Measurements from ENCODE around the gene FAS. TPM values are rescaled to one million over a fixed set of nuclear protein-coding genes. Genes with fewer than 3 reads are reported as not detected.

Gene FAS
- total RNA-seq, 1 donor from 2014 or later = 9.2 TPM

- no peak overlapping the region for H3K27ac Mint-ChIP-seq
- TF ChIP-seq CTCF (conservative IDR thresholded peaks at IDR 0.05) = no peak
- no peaks in the 10 kb centered on the region for H3K9me3 Mint-ChIP-seq
- H3K36me3 Mint-ChIP-seq = no peaks in the 10 kb centered on the region
- H3K4me3 Mint-ChIP-seq = no peak overlapping the region
- no peaks in the 10 kb centered on the region for H3K4me1 Mint-ChIP-seq (ENCODE audit: unreplicated experiment)
- no peak for DNase-seq (ENCODE audit: extremely low spot score, unreplicated experiment)
- H3K27me3 Mint-ChIP-seq = no peaks in the 10 kb centered on the region
These were observed 52.5 kb downstream of the FAS start for GRCh38 chr10:89043052-89043451.

GRCh38 chr10:89047397-89047796 is 56.8 kb downstream of the FAS start:
- H3K36me3 Mint-ChIP-seq = no peaks in the 10 kb centered on the region
- H3K4me1 Mint-ChIP-seq (ENCODE audit: unreplicated experiment) = no peaks in the 10 kb centered on the region
- no peak for TF ChIP-seq CTCF (conservative IDR thresholded peaks at IDR 0.05)
- no peak for DNase-seq (ENCODE audit: extremely low spot score, unreplicated experiment)
- H3K9me3 Mint-ChIP-seq = no peaks in the 10 kb centered on the region
- H3K27me3 Mint-ChIP-seq = no peaks in the 10 kb centered on the region
- no peak overlapping the region for H3K4me3 Mint-ChIP-seq
- no peak overlapping the region for H3K27ac Mint-ChIP-seq

- Mint-ChIP-seq H3K36me3 (no peaks in the 10 kb centered on the region), H3K4me3 (no peak overlapping the region), H3K4me1 (ENCODE audit: unreplicated experiment) (peaks cover 6% of the 10 kb centered on the region), H3K27ac (no peak overlapping the region), H3K27me3 (no peaks in the 10 kb centered on the region), H3K9me3 (no peaks in the 10 kb centered on the region)
- no peak for DNase-seq (ENCODE audit: extremely low spot score, unreplicated experiment)
- no peak for TF ChIP-seq CTCF (conservative IDR thresholded peaks at IDR 0.05)
These were observed 61.0 kb downstream of the FAS start for GRCh38 chr10:89051593-89051992.

GRCh38 chr10:89053555-89053954 is 63.0 kb downstream of the FAS start:
- no peaks in the 10 kb centered on the region for H3K9me3 Mint-ChIP-seq
- H3K27me3 Mint-ChIP-seq = no peaks in the 10 kb centered on the region
- DNase-seq (ENCODE audit: extremely low spot score, unreplicated experiment) = no peak

GRCh38 chr10:89055159-89055558 is 64.6 kb downstream of the FAS start:
- no peak overlapping the region for H3K27ac Mint-ChIP-seq
- no peaks in the 10 kb centered on the region for H3K9me3 Mint-ChIP-seq
- H3K36me3 Mint-ChIP-seq = no peaks in the 10 kb centered on the region
- DNase-seq (ENCODE audit: extremely low spot score, unreplicated experiment) = no peak
- no peak for TF ChIP-seq CTCF (conservative IDR thresholded peaks at IDR 0.05)
- H3K4me1 Mint-ChIP-seq (ENCODE audit: unreplicated experiment) = peaks cover 6% of the 10 kb centered on the region
- no peaks in the 10 kb centered on the region for H3K27me3 Mint-ChIP-seq
- H3K4me3 Mint-ChIP-seq = no peak overlapping the region

More at GRCh38 chr10:89053555-89053954, 63.0 kb downstream of the FAS start:
- H3K27ac Mint-ChIP-seq = no peak overlapping the region
- no peak for TF ChIP-seq CTCF (conservative IDR thresholded peaks at IDR 0.05)
- H3K4me3 Mint-ChIP-seq = no peak overlapping the region
- H3K36me3 Mint-ChIP-seq = no peaks in the 10 kb centered on the region
- peaks cover 6% of the 10 kb centered on the region for H3K4me1 Mint-ChIP-seq (ENCODE audit: unreplicated experiment)

GRCh38 chr10:89062861-89063260 is 72.3 kb downstream of the FAS start:
- H3K36me3 Mint-ChIP-seq = no peaks in the 10 kb centered on the region
- H3K9me3 Mint-ChIP-seq = no peaks in the 10 kb centered on the region
- H3K4me3 Mint-ChIP-seq = no peak overlapping the region
- H3K4me1 Mint-ChIP-seq (ENCODE audit: unreplicated experiment) = peaks cover 4% of the 10 kb centered on the region
- H3K27ac Mint-ChIP-seq = no peak overlapping the region
- TF ChIP-seq CTCF (conservative IDR thresholded peaks at IDR 0.05) = no peak
- no peak for DNase-seq (ENCODE audit: extremely low spot score, unreplicated experiment)
- H3K27me3 Mint-ChIP-seq = peaks cover 3% of the 10 kb centered on the region

Data from type B pancreatic cell (in vitro differentiated cells).